H1 (cell line): ENCODE results near the gene MOV10L1. TPM values are rescaled to one million over a fixed set of nuclear protein-coding genes. Genes with fewer than 3 reads are reported as not detected.
A peak's percentile ranks its signal among the peaks of the same experiment; 100 is the strongest.

Experiments used
- CTCF ChIA-PET: fragments of 300-600 bp; sonication (Branson Sonifier 250); formaldehyde crosslinking; loops from one replicate; lab custom pipeline; 2021; ENCODE audit not compliant: partially characterized antibody; lab: Charles Lee
- POLR2A ChIA-PET: fragments of 300-600 bp; sonication (Branson Sonifier 250); formaldehyde crosslinking; loops from one replicate; lab custom pipeline; 2021; ENCODE audit warnings: inconsistent platforms; ENCODE audit not compliant: partially characterized antibody; lab: Charles Lee
- DNase-seq, 2 experiments: peaks; one replicate each; pipeline versions ENCODE4 v3.0.0 to v3.0.0-alpha.2; 2010 to 2022; ENCODE audit warnings: low spot score in 2 of 2, low read depth in 1 of 2, mixed read lengths in 1 of 2
- FAIRE-seq: peaks from 2 replicates; lab custom pipeline; 2011; peaks lifted over from hg19 to GRCh38; lab: Jason Lieb, UNC
- H2AFZ ChIP-seq: 2 replicates; pipeline ENCODE4 v1.8.1; 2012; ENCODE audit warnings: low read length, inconsistent platforms
- H2AK5ac ChIP-seq: 2 replicates; pipeline ENCODE4 v1.6.1; 2013; ENCODE audit warnings: low read depth, low read length
- H2BK120ac ChIP-seq: replicated peaks from 2 replicates; pipeline ENCODE3; 2013; ENCODE audit warnings: low read depth, low read length, inconsistent platforms
- H2BK12ac ChIP-seq: 2 replicates; pipeline ENCODE4 v1.6.1; 2013; ENCODE audit warnings: low read depth, low read length
- H2BK15ac ChIP-seq: 2 replicates; pipeline ENCODE4 v1.6.1; 2013; ENCODE audit warnings: low read length
- H2BK20ac ChIP-seq: 2 replicates; pipeline ENCODE4 v1.6.1; 2013; ENCODE audit warnings: low read length
- H2BK5ac ChIP-seq: 2 replicates; pipeline ENCODE4 v1.6.1; 2013; ENCODE audit warnings: low read depth, low read length
- H3K14ac ChIP-seq: 2 replicates; pipeline ENCODE4 v1.6.1; 2013; ENCODE audit warnings: inconsistent platforms; ENCODE audit not compliant: insufficient read length
- H3K18ac ChIP-seq: 2 replicates; pipeline ENCODE4 v1.6.1; 2013; ENCODE audit warnings: low read length; ENCODE audit errors: extremely low read depth
- H3K23ac ChIP-seq: 2 replicates; pipeline ENCODE4 v1.6.1; 2013; ENCODE audit warnings: inconsistent platforms; ENCODE audit not compliant: insufficient read length
- H3K23me2 ChIP-seq: 2 replicates; pipeline ENCODE4 v1.6.1; 2013; ENCODE audit warnings: low read depth, low read length
- H3K27ac ChIP-seq: 2 replicates; pipeline ENCODE4 v1.6.1; 2011; ENCODE audit warnings: low read depth, low read length, inconsistent platforms
- H3K27me3 ChIP-seq, 4 experiments: replicated peaks in 1 of 4; 1 replicate in 1 of 4; 2 replicates in 3 of 4; pipeline versions ENCODE4 v1.6.1 to v1.8.1; 2011 to 2013; ENCODE audit warnings: low read length in 3 of 4, mild to moderate bottlenecking in 3 of 4, inconsistent platforms in 2 of 4, mixed read lengths in 2 of 4, moderate library complexity in 1 of 4; ENCODE audit not compliant: control insufficient read depth in 3 of 4, insufficient read depth in 3 of 4; ENCODE audit errors: extremely low read depth in 1 of 4
- H3K36me3 ChIP-seq, 4 experiments: 2 replicates each; pipeline versions ENCODE4 v1.6.1 to v1.8.1; 2011 to 2013; ENCODE audit warnings: mild to moderate bottlenecking in 4 of 4, low read length in 3 of 4, moderate library complexity in 2 of 4, control low read depth in 1 of 4, inconsistent platforms in 1 of 4; ENCODE audit not compliant: insufficient read depth in 4 of 4, control insufficient read depth in 2 of 4
- H3K4ac ChIP-seq: replicated peaks from 2 replicates; pipeline ENCODE3; 2013; ENCODE audit warnings: low read length, low read depth, mixed read lengths, inconsistent platforms; ENCODE audit not compliant: insufficient read length
- H3K4me1 ChIP-seq, 4 experiments: replicated peaks in 1 of 4; 1 replicate in 1 of 4; 2 replicates in 3 of 4; pipeline versions ENCODE4 v1.6.1 to v1.8.1; 2011 to 2013; ENCODE audit warnings: low read length in 3 of 4, inconsistent platforms in 2 of 4, mixed read lengths in 1 of 4; ENCODE audit not compliant: insufficient read depth in 4 of 4, control insufficient read depth in 3 of 4
- H3K4me2 ChIP-seq, 2 experiments: 2 replicates each; pipeline versions ENCODE4 v1.6.1 to v1.8.1; 2011 to 2013; ENCODE audit warnings: low read depth in 2 of 2, low read length in 2 of 2, control low read depth in 1 of 2, inconsistent platforms in 1 of 2, mild to moderate bottlenecking in 1 of 2; ENCODE audit not compliant: insufficient read depth in 1 of 2
- H3K4me3 ChIP-seq, 4 experiments: fragments of 200-600, 300-600 bp in 1 of 4; sonication (generic), shearing (Covaris generic), sonication (Bioruptor Twin) in 1 of 4; 2 replicates each; pipeline versions ENCODE4 v1.5.1 to v1.8.1; 2011 to 2016; ENCODE audit warnings: low read length in 4 of 4, low read depth in 3 of 4, control low read depth in 2 of 4, inconsistent platforms in 2 of 4, mild to moderate bottlenecking in 2 of 4, mixed read lengths in 1 of 4, moderate library complexity in 1 of 4; ENCODE audit not compliant: insufficient read depth in 2 of 4; ENCODE audit errors: extremely low read depth in 1 of 4
- H3K56ac ChIP-seq: replicated peaks from 2 replicates; pipeline ENCODE3; 2013; ENCODE audit warnings: low read depth, mild to moderate bottlenecking, mixed read lengths, low read length, inconsistent platforms; ENCODE audit not compliant: insufficient read length
- H3K79me1 ChIP-seq: 2 replicates; pipeline ENCODE4 v1.6.1; 2013; ENCODE audit warnings: low read depth, low read length, control low read depth
- H3K79me2 ChIP-seq, 2 experiments: 2 replicates each; pipeline versions ENCODE4 v1.6.1 to v1.8.1; 2012 to 2013; ENCODE audit warnings: low read length in 2 of 2, mild to moderate bottlenecking in 2 of 2, inconsistent platforms in 1 of 2; ENCODE audit not compliant: insufficient read depth in 2 of 2, control insufficient read depth in 1 of 2
- H3K9ac ChIP-seq, 4 experiments: replicated peaks in 1 of 4; 1 replicate in 1 of 4; 2 replicates in 3 of 4; pipeline versions ENCODE4 v1.6.1 to v1.8.1; 2011 to 2013; ENCODE audit warnings: low read depth in 3 of 4, low read length in 3 of 4, control low read depth in 2 of 4, mild to moderate bottlenecking in 2 of 4, moderate library complexity in 2 of 4, inconsistent platforms in 1 of 4; ENCODE audit errors: extremely low read depth in 1 of 4
- H3K9me3 ChIP-seq, 2 experiments: 2 replicates each; pipeline versions ENCODE4 v1.6.1 to v1.8.1; 2012 to 2013; ENCODE audit warnings: mild to moderate bottlenecking in 2 of 2, moderate library complexity in 2 of 2, control low read depth in 1 of 2, inconsistent platforms in 1 of 2, low read depth in 1 of 2, low read length in 1 of 2, mixed read lengths in 1 of 2; ENCODE audit not compliant: insufficient read depth in 2 of 2
- H4K20me1 ChIP-seq, 2 experiments: replicated peaks in 1 of 2; 2 replicates each; pipeline versions ENCODE3 to v1.8.1; 2011 to 2013; ENCODE audit warnings: inconsistent platforms in 2 of 2, low read length in 2 of 2, mild to moderate bottlenecking in 1 of 2; ENCODE audit not compliant: insufficient read depth in 2 of 2, control insufficient read depth in 1 of 2
- H4K5ac ChIP-seq: 2 replicates; pipeline ENCODE4 v1.6.1; 2013; ENCODE audit warnings: low read length, low read depth, mixed read lengths, inconsistent platforms; ENCODE audit not compliant: insufficient read length
- H4K8ac ChIP-seq: 2 replicates; pipeline ENCODE4 v1.8.0; 2013; ENCODE audit warnings: mild to moderate bottlenecking, moderate library complexity, low read length, inconsistent platforms; ENCODE audit not compliant: insufficient read depth; ENCODE audit errors: extremely low read depth
- H4K91ac ChIP-seq: replicated peaks from 2 replicates; pipeline ENCODE3; 2013; ENCODE audit warnings: low read length, mixed read lengths, inconsistent platforms; ENCODE audit not compliant: insufficient read length
- JUND ChIP-seq: IDR thresholded peaks from 2 replicates; pipeline ENCODE4 v1.6.1; 2011; ENCODE audit warnings: mild to moderate bottlenecking, improper control_type of control experiment, low read length
- KDM4A ChIP-seq: IDR thresholded peaks from one replicate; pipeline ENCODE4 v1.7.1; 2012; ENCODE audit warnings: low read depth, mild to moderate bottlenecking, moderate library complexity, low read length, inconsistent platforms; ENCODE audit not compliant: severe bottlenecking
- SAP30 ChIP-seq: fragments of 300-600 bp; sonication (generic); IDR thresholded peaks from 2 replicates; pipeline ENCODE4 v1.7.1; 2012; ENCODE audit warnings: low read length, moderate library complexity, mild to moderate bottlenecking, inconsistent platforms; ENCODE audit not compliant: insufficient read depth, insufficient replicate concordance
- TCF12 ChIP-seq: IDR thresholded peaks from 2 replicates; pipeline ENCODE4 v1.6.1; 2011; ENCODE audit warnings: low read depth, mild to moderate bottlenecking, low read length
- WGBS, 2 experiments: shearing (Covaris generic) in 1 of 2; methylation state at CpG; one replicate each; pipeline versions ENCODE4 v1.1.6 to v1.1.7; 2013 to 2015; ENCODE audit warnings: low lambda C conversion rate in 2 of 2, mixed read lengths in 2 of 2, inconsistent platforms in 1 of 2, low coverage in 1 of 2, missing lambda C conversion rate in 1 of 2; ENCODE audit not compliant: insufficient replicate concordance in 2 of 2, insufficient coverage in 1 of 2, insufficient read length in 1 of 2; ENCODE audit errors: extremely low coverage in 1 of 2, missing lambda C conversion rate in 1 of 2; 5-methylcytosine and 5-hydroxymethylcytosine counted together
- polyA plus RNA-seq, 7 experiments: library from polyadenylated mRNA; depleted of rRNA in 3 of 7; stranded (reverse) in 5 of 7; unstranded in 2 of 7; fragments of >200 nt in 5 of 7; fragments of 200-250 nt in 2 of 7; gene quantifications; 1 replicate in 5 of 7; 2 replicates in 1 of 7; 4 replicates in 1 of 7; pipeline versions ENCODE4 v1.2.1 to v1.2.3, GENCODE V29; 2011 to 2013; ENCODE audit warnings: missing spikeins in 2 of 7, mixed read lengths in 2 of 7
- total RNA-seq: library from RNA; stranded (reverse); fragmentation: NEBNext Ultra II Directional; extraction: Animal tissue kit (Norgen Biotek cat#: 25700); gene quantifications from 2 replicates; pipeline ENCODE4 v1.2.1, GENCODE V29; 2021

The MOV10L1 gene
- total and polyA plus RNA-seq, 2 of the 8 experiments (the other 6 are each of a cell fraction or from before 2014, with no cell fraction given): 0.32 TPM; not detected in 1

DNA sequence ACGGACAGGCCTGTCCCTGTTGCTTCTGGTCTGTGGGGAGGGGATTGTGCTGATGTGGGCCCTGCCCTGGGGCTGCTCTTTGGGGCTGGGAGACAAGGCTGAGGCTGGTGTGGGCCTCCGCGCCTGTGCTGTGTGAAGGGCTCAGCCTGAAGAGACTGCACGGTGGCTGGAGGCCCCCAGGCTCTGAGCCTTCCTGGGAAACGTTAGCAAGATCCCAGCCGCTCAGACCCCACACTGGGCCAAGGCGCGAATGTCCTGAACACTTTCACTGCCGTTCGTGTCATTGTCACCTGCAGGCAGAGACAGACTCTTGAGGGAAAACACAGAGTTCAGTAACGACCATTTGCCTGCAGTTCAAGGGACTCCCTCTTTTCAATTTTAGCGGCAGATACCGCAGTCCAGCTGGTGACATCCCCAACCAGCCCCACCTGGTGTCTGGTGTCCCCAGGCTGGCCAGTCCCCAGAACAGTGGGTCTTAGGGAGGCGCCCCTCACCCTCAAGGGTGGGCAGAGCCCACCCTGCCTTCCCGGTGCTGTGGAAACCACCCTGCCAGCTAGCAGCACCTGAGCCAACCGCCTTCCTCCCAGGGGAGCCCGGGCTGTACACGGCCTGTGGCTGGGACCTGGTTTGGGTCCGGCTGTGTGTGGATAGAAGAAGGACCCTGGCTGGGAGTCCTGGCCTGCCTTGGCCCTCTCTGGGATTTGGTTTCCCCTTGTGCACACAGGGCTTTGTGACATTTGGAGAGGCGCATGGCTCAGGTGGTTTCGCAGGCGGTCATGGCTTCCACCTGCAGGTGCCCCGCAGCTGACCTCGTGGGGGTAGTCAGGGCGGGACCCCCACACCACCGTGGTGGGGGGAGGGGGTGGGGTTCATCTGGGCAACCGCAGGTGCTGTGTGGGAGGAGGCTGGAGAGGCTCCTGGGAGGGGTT is 86.4 kb downstream of the MOV10L1 start:
- Histone ChIP-seq H4K8ac (peak overlapping the region; percentile 38; the same call in 1 of the 2 replicates), H2BK20ac (no peak overlapping the region), H3K4me2 (no peak overlapping the region), H3K27me3 (peaks cover 0 to 11% (median 4%) of the 10 kb centered on the region in 4 experiments; a peak in 4 of 7 replicates), H4K20me1 (peaks cover 0 to 7% of the 10 kb centered on the region in 2 experiments), H2BK5ac (no peak overlapping the region), H3K27ac (no peak overlapping the region), H3K4ac (no peak overlapping the region), H3K79me1 (no peaks in the 10 kb centered on the region; the same call in 1 of the 2 replicates), H2BK15ac (no peak overlapping the region), H3K23me2 (0 out of 2 replicates have a peak, but pooled peaks cover under 1% of the 10 kb centered on the region), H4K5ac (no peak overlapping the region), H2BK120ac (no peak overlapping the region), H3K4me3 (no peak overlapping the region), H2BK12ac (no peak overlapping the region), H3K18ac (no peak overlapping the region), H3K14ac (no peak overlapping the region), H3K9ac (no peak overlapping the region), H3K9me3 (no peaks in the 10 kb centered on the region), H2AK5ac (no peak overlapping the region), H3K56ac (no peak overlapping the region), H3K36me3 (no peaks in the 10 kb centered on the region), H3K4me1 (peaks cover 0 to 5% (median 2%) of the 10 kb centered on the region in 4 experiments; a peak in 3 of 7 replicates), H2AFZ (no peak overlapping the region), H3K79me2 (no peaks in the 10 kb centered on the region), H4K91ac (no peak overlapping the region), H3K23ac (no peak overlapping the region)
- ChIA-PET POLR2A (no interaction called here), CTCF (interaction anchor here (0.5 to 1.6 kb wide), 5 partner anchors 8 to 34 kb away, joined by 3 to 6 read pairs (median 3); no protein-coding TSS in a partner anchor)
- no peak for FAIRE-seq
- DNase-seq: no peak
- 90% methylated on average over 20 of the region's 27 CpGs; no CpG with 5 or more reads in 1 of the 2 experiments for WGBS, 2 experiments
- TF ChIP-seq SAP30: no peak
- TF ChIP-seq KDM4A: no peak
- no peak for TF ChIP-seq JUND
- no peak for TF ChIP-seq TCF12
